Neuronal stem cell (in vitro differentiated cells): ENCODE data around the gene GGCX.
"Not testable (repeated sequence)": the region's sequence is repeated elsewhere in the genome, so short reads cannot be mapped to it uniquely, and the experiment has no call there.

Experiments
- DNase-seq: peaks from one replicate; pipeline ENCODE4 v3.0.0-alpha.2; 2013; ENCODE audit warnings: low spot score
- H2AFZ ChIP-seq: one replicate; pipeline ENCODE4 v1.6.1; 2013; ENCODE audit warnings: mild to moderate bottlenecking, low read length, inconsistent platforms
- H2AK5ac ChIP-seq: 2 replicates; pipeline ENCODE4 v1.6.1; 2013; ENCODE audit warnings: low read depth, mild to moderate bottlenecking, inconsistent platforms, low read length, moderate library complexity, mixed read lengths
- H2BK120ac ChIP-seq: 2 replicates; pipeline ENCODE4 v1.6.1; 2013; ENCODE audit warnings: low read depth, mild to moderate bottlenecking, inconsistent platforms, low read length, moderate library complexity, mixed read lengths
- H2BK12ac ChIP-seq: one replicate; pipeline ENCODE4 v1.6.1; 2013; ENCODE audit warnings: low read length, inconsistent platforms
- H2BK15ac ChIP-seq: 2 replicates; pipeline ENCODE4 v1.6.1; 2013; ENCODE audit warnings: mild to moderate bottlenecking, low read length, inconsistent platforms, mixed read lengths
- H2BK5ac ChIP-seq: one replicate; pipeline ENCODE4 v1.6.1; 2013; ENCODE audit warnings: inconsistent platforms, mild to moderate bottlenecking, low read length, moderate library complexity
- H3K14ac ChIP-seq: one replicate; pipeline ENCODE4 v1.6.1; 2013; ENCODE audit warnings: low read length, inconsistent platforms
- H3K18ac ChIP-seq: 2 replicates; pipeline ENCODE4 v1.6.1; 2013; ENCODE audit warnings: low read length, inconsistent platforms
- H3K23ac ChIP-seq: 2 replicates; pipeline ENCODE4 v1.6.1; 2013; ENCODE audit warnings: low read depth, mild to moderate bottlenecking, mixed read lengths, low read length, inconsistent platforms; ENCODE audit not compliant: poor library complexity
- H3K27ac ChIP-seq: replicated peaks from 3 replicates; pipeline ENCODE4 v1.5.1; 2013; ENCODE audit warnings: low read length, inconsistent platforms
- H3K27me3 ChIP-seq, 3 experiments: 2 replicates each; pipeline ENCODE4 v1.6.1; 2013; ENCODE audit warnings: low read length in 3 of 3, mild to moderate bottlenecking in 2 of 3, inconsistent platforms in 1 of 3, low read depth in 1 of 3, mixed read lengths in 1 of 3, moderate library complexity in 1 of 3; ENCODE audit not compliant: control insufficient read depth in 3 of 3, insufficient read depth in 3 of 3
- H3K36me3 ChIP-seq, 2 donors: replicated peaks in 1 of 2; 2 replicates each; pipeline ENCODE4 v1.6.1; 2013; ENCODE audit warnings: low read length in 2 of 2; ENCODE audit not compliant: control insufficient read depth in 2 of 2, insufficient read depth in 2 of 2
- H3K4ac ChIP-seq: 2 replicates; pipeline ENCODE4 v1.6.1; 2013; ENCODE audit warnings: inconsistent platforms, mild to moderate bottlenecking, low read length, moderate library complexity
- H3K4me1 ChIP-seq, 2 donors: 1 replicate in 1 of 2; 2 replicates in 1 of 2; pipeline ENCODE4 v1.6.1; 2013; ENCODE audit warnings: low read length in 2 of 2, low read depth in 1 of 2; ENCODE audit not compliant: control insufficient read depth in 2 of 2, insufficient read depth in 1 of 2
- H3K4me2 ChIP-seq: one replicate; pipeline ENCODE4 v1.6.1; 2013; ENCODE audit warnings: mild to moderate bottlenecking, low read length, inconsistent platforms; ENCODE audit not compliant: insufficient read depth, poor library complexity, severe bottlenecking
- H3K4me3 ChIP-seq, 2 donors: 2 replicates each; pipeline ENCODE4 v1.5.1; 2013; ENCODE audit warnings: low read length in 2 of 2, mild to moderate bottlenecking in 2 of 2, inconsistent platforms in 1 of 2, moderate library complexity in 1 of 2
- H3K79me1 ChIP-seq: one replicate; pipeline ENCODE4 v1.6.1; 2013; ENCODE audit warnings: low read depth, mild to moderate bottlenecking, inconsistent platforms, low read length, moderate library complexity
- H3K9ac ChIP-seq: one replicate; pipeline ENCODE4 v1.6.1; 2013; ENCODE audit warnings: mild to moderate bottlenecking, low read depth, low read length, inconsistent platforms; ENCODE audit not compliant: poor library complexity
- H3K9me3 ChIP-seq, 2 donors: replicated peaks in 1 of 2; 2 replicates each; pipeline versions ENCODE3 to v1.6.1; 2013; ENCODE audit warnings: low read length in 2 of 2, mild to moderate bottlenecking in 2 of 2, inconsistent platforms in 1 of 2, low read depth in 1 of 2, mixed read lengths in 1 of 2, moderate library complexity in 1 of 2; ENCODE audit not compliant: control insufficient read depth in 2 of 2, insufficient read depth in 1 of 2
- H4K8ac ChIP-seq: one replicate; pipeline ENCODE4 v1.6.1; 2013; ENCODE audit warnings: low read depth, mild to moderate bottlenecking, inconsistent platforms, low read length, moderate library complexity
- H4K91ac ChIP-seq: one replicate; pipeline ENCODE4 v1.6.1; 2013; ENCODE audit warnings: low read length, low read depth, mild to moderate bottlenecking, inconsistent platforms; ENCODE audit not compliant: poor library complexity
- WGBS, 2 donors: extraction: QIAGEN DNeasy Blood & Tissue Kit; methylation state at CpG; one replicate each; pipeline ENCODE4 v1.1.7; 2013; ENCODE audit warnings: missing lambda C conversion rate in 2 of 2, mixed read lengths in 1 of 2; ENCODE audit not compliant: insufficient read length in 2 of 2, insufficient replicate concordance in 1 of 2; ENCODE audit errors: extremely low coverage in 2 of 2; 5-methylcytosine and 5-hydroxymethylcytosine counted together

GGCX gene

DNA sequence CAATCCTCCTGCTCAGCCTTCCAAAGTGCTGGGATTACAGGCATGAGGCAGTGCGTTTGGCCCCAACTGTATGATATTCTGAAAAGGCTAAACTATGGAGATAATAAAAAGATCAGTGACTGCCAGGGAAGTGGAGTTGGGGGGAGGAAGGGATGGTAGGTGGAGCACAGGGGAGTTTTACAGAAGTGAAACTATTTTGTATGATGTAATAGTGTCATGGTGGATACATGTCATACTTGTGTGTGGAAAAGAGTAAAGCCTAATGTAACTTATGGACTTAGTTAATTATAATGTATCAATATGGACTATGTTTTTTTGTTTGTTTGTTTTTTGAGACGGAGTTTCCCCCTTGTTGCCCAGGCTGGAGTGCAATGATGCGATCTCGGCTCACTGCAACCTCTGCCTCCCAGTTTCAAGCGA is 2.9 kb upstream of the GGCX start:
- no CpG with 5 or more reads among the region's 5 CpGs for WGBS, 2 donors
- Histone ChIP-seq H3K4me3 (no peak overlapping the region), H3K9ac (no peak overlapping the region), H3K4me1 (peaks cover 0 to 2% of the 10 kb centered on the region in 2 donors), H4K91ac (no peak overlapping the region), H2BK5ac (no peak overlapping the region), H3K36me3 (peaks cover 0 to under 1% of the 10 kb centered on the region in 2 donors), H2AK5ac (no peak overlapping the region), H3K9me3 (no peaks in the 10 kb centered on the region), H2BK120ac (no peak overlapping the region), H4K8ac (no peak overlapping the region), H3K79me1 (peaks cover 2% of the 10 kb centered on the region), H3K18ac (no peak overlapping the region), H2BK15ac (no peak overlapping the region), H3K14ac (no peak overlapping the region), H3K27ac (no peak overlapping the region), H2BK12ac (no peak overlapping the region), H2AFZ (no peak overlapping the region), H3K4me2 (no peak overlapping the region), H3K27me3 (no peaks in the 10 kb centered on the region), H3K4ac (no peak overlapping the region), H3K23ac (no peak overlapping the region)
- no peak for DNase-seq

DNA sequence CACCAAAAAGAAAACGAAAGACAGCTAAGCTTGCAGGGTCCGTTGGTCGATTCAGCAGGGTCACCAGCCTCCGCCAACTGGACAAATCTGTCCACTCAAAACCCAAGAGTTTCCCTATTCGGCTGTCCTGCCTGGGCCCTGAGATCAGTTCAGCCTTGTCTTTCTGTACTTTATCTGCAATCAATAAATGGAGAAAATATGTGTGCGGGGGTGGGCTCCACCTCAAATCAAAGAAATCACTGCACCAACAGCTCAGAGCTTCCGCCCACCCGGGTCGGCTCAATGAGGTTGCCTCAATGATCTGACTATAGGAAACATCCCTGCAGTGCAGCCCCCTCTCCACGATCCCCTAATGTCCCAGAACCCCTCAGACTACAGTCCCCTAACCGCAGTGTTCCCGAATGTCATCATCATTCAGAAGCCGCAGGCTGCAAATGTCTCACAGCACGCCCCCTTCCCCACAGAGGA is 447 bp downstream of the GGCX start:
- WGBS, 2 donors, result no CpG with 5 or more reads among the region's 14 CpGs

GRCh38 chr2:85560403-85560726 is 928 bp downstream of the GGCX start:
- not testable (repeated sequence) for H3K27ac ChIP-seq, H3K14ac ChIP-seq, DNase-seq, H2BK12ac ChIP-seq, H3K18ac ChIP-seq, H3K27me3 ChIP-seq, H3K9me3 ChIP-seq, H3K23ac ChIP-seq, H4K8ac ChIP-seq, H2AK5ac ChIP-seq, H3K4me1 ChIP-seq, H4K91ac ChIP-seq, H3K9ac ChIP-seq, H3K79me1 ChIP-seq, H3K4ac ChIP-seq, H2BK5ac ChIP-seq, H2BK120ac ChIP-seq, H2BK15ac ChIP-seq, H2AFZ ChIP-seq
- Histone ChIP-seq H3K4me2 (peak overlapping the region; percentile 81), H3K36me3 (peaks cover 11 to 38% of the 10 kb centered on the region in 2 donors), H3K4me3 (peak overlapping the region; percentile 87 to 89)
- no CpG with 5 or more reads among the region's 12 CpGs for WGBS, 2 donors

More for the DNA sequence above, 447 bp downstream of the GGCX start:
- H3K9ac ChIP-seq, result no peak overlapping the region
- H4K8ac ChIP-seq, result no peak overlapping the region
- no peak overlapping the region for H2BK5ac ChIP-seq
- H3K23ac ChIP-seq, result no peak overlapping the region
- H2BK12ac ChIP-seq, result no peak overlapping the region
- peaks cover 4% of the 10 kb centered on the region for H3K79me1 ChIP-seq
- H3K18ac ChIP-seq, result no peak overlapping the region
- H2BK15ac ChIP-seq, result no peak overlapping the region
- H3K4ac ChIP-seq, result no peak overlapping the region
- H4K91ac ChIP-seq, result no peak overlapping the region
- H3K36me3 ChIP-seq, result peaks cover 11 to 33% of the 10 kb centered on the region in 2 donors
- no peak for DNase-seq
- H3K27ac ChIP-seq, result no peak overlapping the region
- H3K9me3 ChIP-seq, result no peaks in the 10 kb centered on the region
- peak overlapping the region; percentile 81 for H3K4me2 ChIP-seq
- peak overlapping the region; percentile 90 for H2AFZ ChIP-seq
- no peak overlapping the region for H2BK120ac ChIP-seq
- no peak overlapping the region for H3K14ac ChIP-seq
- peaks cover 0 to 2% of the 10 kb centered on the region in 2 donors for H3K4me1 ChIP-seq
- H3K4me3 ChIP-seq, result peak overlapping the region; percentile 87 to 89
- H3K27me3 ChIP-seq, result no peaks in the 10 kb centered on the region
- no peak overlapping the region for H2AK5ac ChIP-seq

GRCh38 chr2:85558160-85558559 is 3.1 kb downstream of the GGCX start:
- no peak overlapping the region for H3K4ac ChIP-seq
- H3K9me3 ChIP-seq, result no peaks in the 10 kb centered on the region
- H3K4me3 ChIP-seq, result no peak overlapping the region
- H2AK5ac ChIP-seq, result no peak overlapping the region
- H3K14ac ChIP-seq, result no peak overlapping the region
- no peak overlapping the region for H2BK120ac ChIP-seq
- no peak overlapping the region for H4K8ac ChIP-seq
- no peak overlapping the region for H4K91ac ChIP-seq
- H3K36me3 ChIP-seq, result peaks cover 21 to 58% of the 10 kb centered on the region in 2 donors
- peaks cover 4% of the 10 kb centered on the region for H3K79me1 ChIP-seq
- H2AFZ ChIP-seq, result no peak overlapping the region
- no peak overlapping the region for H2BK15ac ChIP-seq
- no CpG with 5 or more reads among the region's 1 CpG for WGBS, 2 donors
- no peak overlapping the region for H3K23ac ChIP-seq
- H3K4me1 ChIP-seq, result peaks cover 0 to 2% of the 10 kb centered on the region in 2 donors
- H2BK5ac ChIP-seq, result no peak overlapping the region
- H3K4me2 ChIP-seq, result no peak overlapping the region
- no peak for DNase-seq
- no peak overlapping the region for H3K18ac ChIP-seq
- no peak overlapping the region for H3K27ac ChIP-seq
- H3K9ac ChIP-seq, result no peak overlapping the region
- H2BK12ac ChIP-seq, result no peak overlapping the region
- no peaks in the 10 kb centered on the region for H3K27me3 ChIP-seq
